SK-N-SH (cell line): ENCODE results near the gene GPD2.

ENCODE experiments used
- CTCF ChIP-seq: fragments of 200-600 bp; sonication (generic); IDR thresholded peaks from 2 replicates; pipeline ENCODE4 v1.6.1; 2017; ENCODE audit warnings: antibody characterized with exemption, mild to moderate bottlenecking, moderate library complexity
- FOXM1 ChIP-seq: IDR thresholded peaks from 2 replicates; pipeline ENCODE4 v1.4.0; 2012; ENCODE audit warnings: low read depth, mild to moderate bottlenecking
- RAD21 ChIP-seq: IDR thresholded peaks from 2 replicates; pipeline ENCODE4 v1.6.1; 2012; ENCODE audit warnings: mild to moderate bottlenecking, low read length
- TAF1 ChIP-seq: IDR thresholded peaks from 2 replicates; pipeline ENCODE4 v1.6.1; 2012; ENCODE audit warnings: low read depth, mild to moderate bottlenecking, low read length, moderate library complexity, borderline replicate concordance
- USF2 ChIP-seq: fragments of 150-350 bp; IDR thresholded peaks from 2 replicates; pipeline ENCODE4 v1.6.1; 2017; ENCODE audit warnings: antibody characterized with exemption, low read length, low read depth, borderline replicate concordance
- TF ChIP-seq, protein P1 (sequence below): IDR thresholded peaks from 2 replicates; pipeline ENCODE4 v1.4.0; 2012; ENCODE audit warnings: low read depth, borderline replicate concordance
- TF ChIP-seq, protein P2 (sequence below): fragments of 150-350 bp; IDR thresholded peaks from 2 replicates; pipeline ENCODE4 v1.6.1; 2016; ENCODE audit warnings: mild to moderate bottlenecking, low read depth, low read length

- TF ChIP-seq CTCF (no peak), FOXM1 (no peak), TAF1 (no peak), USF2 (no peak), RAD21 (no peak)
- TF ChIP-seq, protein P1, sequence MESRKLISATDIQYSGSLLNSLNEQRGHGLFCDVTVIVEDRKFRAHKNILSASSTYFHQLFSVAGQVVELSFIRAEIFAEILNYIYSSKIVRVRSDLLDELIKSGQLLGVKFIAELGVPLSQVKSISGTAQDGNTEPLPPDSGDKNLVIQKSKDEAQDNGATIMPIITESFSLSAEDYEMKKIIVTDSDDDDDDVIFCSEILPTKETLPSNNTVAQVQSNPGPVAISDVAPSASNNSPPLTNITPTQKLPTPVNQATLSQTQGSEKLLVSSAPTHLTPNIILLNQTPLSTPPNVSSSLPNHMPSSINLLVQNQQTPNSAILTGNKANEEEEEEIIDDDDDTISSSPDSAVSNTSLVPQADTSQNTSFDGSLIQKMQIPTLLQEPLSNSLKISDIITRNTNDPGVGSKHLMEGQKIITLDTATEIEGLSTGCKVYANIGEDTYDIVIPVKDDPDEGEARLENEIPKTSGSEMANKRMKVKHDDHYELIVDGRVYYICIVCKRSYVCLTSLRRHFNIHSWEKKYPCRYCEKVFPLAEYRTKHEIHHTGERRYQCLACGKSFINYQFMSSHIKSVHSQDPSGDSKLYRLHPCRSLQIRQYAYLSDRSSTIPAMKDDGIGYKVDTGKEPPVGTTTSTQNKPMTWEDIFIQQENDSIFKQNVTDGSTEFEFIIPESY: no peak
- TF ChIP-seq, protein P2, sequence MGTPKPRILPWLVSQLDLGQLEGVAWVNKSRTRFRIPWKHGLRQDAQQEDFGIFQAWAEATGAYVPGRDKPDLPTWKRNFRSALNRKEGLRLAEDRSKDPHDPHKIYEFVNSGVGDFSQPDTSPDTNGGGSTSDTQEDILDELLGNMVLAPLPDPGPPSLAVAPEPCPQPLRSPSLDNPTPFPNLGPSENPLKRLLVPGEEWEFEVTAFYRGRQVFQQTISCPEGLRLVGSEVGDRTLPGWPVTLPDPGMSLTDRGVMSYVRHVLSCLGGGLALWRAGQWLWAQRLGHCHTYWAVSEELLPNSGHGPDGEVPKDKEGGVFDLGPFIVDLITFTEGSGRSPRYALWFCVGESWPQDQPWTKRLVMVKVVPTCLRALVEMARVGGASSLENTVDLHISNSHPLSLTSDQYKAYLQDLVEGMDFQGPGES: no peak
Measured at GRCh38 chr2:156397229-156397628, 39.0 kb upstream of the GPD2 start.
